Stromal cell of bone marrow (primary cell): ENCODE results near the gene GGT6.
"Not testable (repeated sequence)": the region's sequence is repeated elsewhere in the genome, so short reads cannot be mapped to it uniquely, and the experiment has no call there.

Experiments used
- DNase-seq: peaks from one replicate; pipeline ENCODE4 v3.0.0-alpha.2; 2012; ENCODE audit warnings: low read depth

GGT6 gene

GRCh38 chr17:4592240-4593005, 32.0 kb upstream of the GGT6 start:
- no peak for DNase-seq

- DNase-seq = no peak
Measured at GRCh38 chr17:4591529-4591928, 31.2 kb upstream of the GGT6 start.

GRCh38 chr17:4590981-4591453, 30.6 kb upstream of the GGT6 start:
- no peak for DNase-seq

GRCh38 chr17:4590042-4590441, 29.7 kb upstream of the GGT6 start:
- not testable (repeated sequence) for DNase-seq

GRCh38 chr17:4588898-4589625, 28.7 kb upstream of the GGT6 start:
- no peak for DNase-seq

- DNase-seq = no peak
Measured at GRCh38 chr17:4588391-4588790, 28.0 kb upstream of the GGT6 start.

GRCh38 chr17:4587803-4588202, 27.4 kb upstream of the GGT6 start:
- DNase-seq = no peak

- DNase-seq = no peak
Measured at GRCh38 chr17:4587195-4587594, 26.8 kb upstream of the GGT6 start.

GRCh38 chr17:4586043-4586442, 25.7 kb upstream of the GGT6 start:
- no peak for DNase-seq

- DNase-seq = no peak
Measured at GRCh38 chr17:4585638-4585994, 25.2 kb upstream of the GGT6 start.

- no peak for DNase-seq
Measured at GRCh38 chr17:4584917-4585637, 24.7 kb upstream of the GGT6 start.

GRCh38 chr17:4584101-4584916, 23.9 kb upstream of the GGT6 start, which contains the start of gene SMTNL2:
TSS of gene SMTNL2 (plus strand) at chr17:4584529. CDS start at chr17:4584606, 77 bp downstream.
- no peak for DNase-seq

GRCh38 chr17:4583782-4584100, 23.4 kb upstream of the GGT6 start:
- no peak for DNase-seq

GRCh38 chr17:4583206-4583605, 22.8 kb upstream of the GGT6 start:
- DNase-seq = no peak

GRCh38 chr17:4582691-4583090, 22.3 kb upstream of the GGT6 start:
- DNase-seq = no peak

GRCh38 chr17:4582101-4582501, 21.7 kb upstream of the GGT6 start:
- DNase-seq = no peak

GRCh38 chr17:4580291-4580690, 19.9 kb upstream of the GGT6 start:
- DNase-seq = no peak

- no peak for DNase-seq
Measured at GRCh38 chr17:4579678-4580077, 19.3 kb upstream of the GGT6 start.

GRCh38 chr17:4578349-4578748, 18.0 kb upstream of the GGT6 start:
- DNase-seq = not testable (repeated sequence)

- no peak for DNase-seq
Measured at GRCh38 chr17:4577386-4577993, 17.1 kb upstream of the GGT6 start.

- DNase-seq = no peak
Measured at GRCh38 chr17:4576729-4577322, 16.4 kb upstream of the GGT6 start.
